Smooth muscle cell (in vitro differentiated cells): ENCODE measurements around the gene LLGL2. TPM values are rescaled to one million over a fixed set of nuclear protein-coding genes. Genes with fewer than 3 reads are reported as not detected.

Source experiments
- DNase-seq: peaks from one replicate; lab custom pipeline; 2025; ENCODE audit not compliant: unreplicated experiment; lab: John Stamatoyannopoulos, UW
- H2AFZ ChIP-seq: fragments of 200-600 bp; sonication (generic); 2 replicates; pipeline ENCODE4 v1.6.0; 2016; ENCODE audit warnings: antibody characterized with exemption, low read depth, mild to moderate bottlenecking
- H3F3A ChIP-seq: fragments of 200-600 bp; sonication (generic); 2 replicates; pipeline ENCODE4 v1.6.0; 2017; ENCODE audit warnings: antibody characterized with exemption, low read depth
- H3K27ac ChIP-seq: fragments of 200-600 bp; sonication (generic); 2 replicates; pipeline ENCODE4 v1.5.1; 2016; ENCODE audit warnings: low read depth, mild to moderate bottlenecking
- H3K27me3 ChIP-seq: fragments of 200-600 bp; sonication (generic); 2 replicates; pipeline ENCODE4 v1.6.1; 2016; ENCODE audit warnings: low read depth, mild to moderate bottlenecking
- H3K36me3 ChIP-seq: fragments of 200-600 bp; sonication (generic); 2 replicates; pipeline ENCODE4 v1.5.1; 2016; ENCODE audit warnings: low read depth
- H3K4me1 ChIP-seq: fragments of 200-600 bp; sonication (generic); 2 replicates; pipeline ENCODE4 v1.5.1; 2016; ENCODE audit warnings: low read depth
- H3K4me2 ChIP-seq: fragments of 200-600 bp; sonication (generic); 2 replicates; pipeline ENCODE4 v1.6.0; 2016; ENCODE audit warnings: mild to moderate bottlenecking
- H3K4me3 ChIP-seq: fragments of 200-600 bp; sonication (generic); 2 replicates; pipeline ENCODE4 v1.5.1; 2016; ENCODE audit warnings: mild to moderate bottlenecking
- H3K79me2 ChIP-seq: fragments of 200-600 bp; sonication (generic); 2 replicates; pipeline ENCODE4 v1.6.0; 2016; ENCODE audit warnings: low read depth, mild to moderate bottlenecking
- H3K9ac ChIP-seq: fragments of 200-600 bp; sonication (generic); 2 replicates; pipeline ENCODE4 v1.6.0; 2016; ENCODE audit warnings: low read depth
- H3K9me3 ChIP-seq: fragments of 200-600 bp; sonication (generic); replicated peaks from 2 replicates; pipeline ENCODE4 v1.5.1; 2016; ENCODE audit warnings: low read depth
- H4K20me1 ChIP-seq: fragments of 200-600 bp; sonication (generic); 2 replicates; pipeline ENCODE4 v1.6.0; 2016; ENCODE audit warnings: low read depth
- WGBS: methylation state at CpG from one replicate; pipeline ENCODE4 v1.1.7; 2016; ENCODE audit warnings: low lambda C conversion rate; 5-methylcytosine and 5-hydroxymethylcytosine counted together
- polyA plus RNA-seq: library from polyadenylated mRNA; unstranded; fragments of >200 nt; fragmentation: Nextera tagmentation; extraction: Ambion mirVana; gene quantifications from 2 replicates; pipeline ENCODE4 v1.2.1, GENCODE V29; 2016
- total RNA-seq: library from RNA; depleted of rRNA; stranded (reverse); fragments of >200 nt; gene quantifications from 2 replicates; pipeline ENCODE4 v1.2.3, GENCODE V29; 2014
- TF ChIP-seq, protein P1 (sequence below): fragments of 200-600 bp; sonication (generic); IDR thresholded peaks from 2 replicates; pipeline ENCODE4 v1.5.1; 2017; ENCODE audit warnings: borderline replicate concordance, mild to moderate bottlenecking, antibody characterized with exemption; ENCODE audit not compliant: insufficient read depth, poor library complexity, severe bottlenecking

Gene LLGL2
- total and polyA plus RNA-seq, 2 experiments from 2014 or later = 9.9 to 12.7 TPM

GRCh38 chr17:75500419-75501216, 24.9 kb upstream of the LLGL2 start:
- 98% methylated on average over 16 of the region's 17 CpGs for WGBS

GRCh38 chr17:75501378-75502071, 24.0 kb upstream of the LLGL2 start:
- Histone ChIP-seq H2AFZ (no peak overlapping the region), H3K27me3 (no peaks in the 10 kb centered on the region), H3K9ac (no peak overlapping the region), H3K4me2 (no peak overlapping the region), H3K9me3 (no peaks in the 10 kb centered on the region), H3K79me2 (no peaks in the 10 kb centered on the region), H3K27ac (no peak overlapping the region), H3K36me3 (no peaks in the 10 kb centered on the region), H4K20me1 (no peaks in the 10 kb centered on the region), H3K4me1 (no peaks in the 10 kb centered on the region), H3F3A (no peaks in the 10 kb centered on the region), H3K4me3 (no peak overlapping the region)
- 96% methylated on average over 21 of the region's 21 CpGs for whole genome bisulfite sequencing
- no peak for DNase-seq
- TF ChIP-seq, protein P1, sequence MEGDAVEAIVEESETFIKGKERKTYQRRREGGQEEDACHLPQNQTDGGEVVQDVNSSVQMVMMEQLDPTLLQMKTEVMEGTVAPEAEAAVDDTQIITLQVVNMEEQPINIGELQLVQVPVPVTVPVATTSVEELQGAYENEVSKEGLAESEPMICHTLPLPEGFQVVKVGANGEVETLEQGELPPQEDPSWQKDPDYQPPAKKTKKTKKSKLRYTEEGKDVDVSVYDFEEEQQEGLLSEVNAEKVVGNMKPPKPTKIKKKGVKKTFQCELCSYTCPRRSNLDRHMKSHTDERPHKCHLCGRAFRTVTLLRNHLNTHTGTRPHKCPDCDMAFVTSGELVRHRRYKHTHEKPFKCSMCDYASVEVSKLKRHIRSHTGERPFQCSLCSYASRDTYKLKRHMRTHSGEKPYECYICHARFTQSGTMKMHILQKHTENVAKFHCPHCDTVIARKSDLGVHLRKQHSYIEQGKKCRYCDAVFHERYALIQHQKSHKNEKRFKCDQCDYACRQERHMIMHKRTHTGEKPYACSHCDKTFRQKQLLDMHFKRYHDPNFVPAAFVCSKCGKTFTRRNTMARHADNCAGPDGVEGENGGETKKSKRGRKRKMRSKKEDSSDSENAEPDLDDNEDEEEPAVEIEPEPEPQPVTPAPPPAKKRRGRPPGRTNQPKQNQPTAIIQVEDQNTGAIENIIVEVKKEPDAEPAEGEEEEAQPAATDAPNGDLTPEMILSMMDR = no peak

More at GRCh38 chr17:75500419-75501216, 24.9 kb upstream of the LLGL2 start:
- Histone ChIP-seq H3K79me2 (no peaks in the 10 kb centered on the region), H3K27me3 (no peaks in the 10 kb centered on the region), H3K9ac (no peak overlapping the region), H3K36me3 (no peaks in the 10 kb centered on the region), H3K4me2 (no peak overlapping the region), H3K4me3 (no peak overlapping the region), H3K27ac (no peak overlapping the region), H4K20me1 (no peaks in the 10 kb centered on the region), H3K4me1 (no peaks in the 10 kb centered on the region), H2AFZ (no peak overlapping the region), H3F3A (no peaks in the 10 kb centered on the region), H3K9me3 (no peaks in the 10 kb centered on the region)
- TF ChIP-seq, protein P1 = no peak
- DNase-seq = no peak

- Histone ChIP-seq H3K9me3 (no peaks in the 10 kb centered on the region), H2AFZ (no peak overlapping the region), H4K20me1 (peaks cover 2% of the 10 kb centered on the region), H3K4me3 (no peak overlapping the region), H3K27ac (no peak overlapping the region), H3K27me3 (no peaks in the 10 kb centered on the region), H3K4me2 (no peak overlapping the region), H3K79me2 (no peaks in the 10 kb centered on the region), H3F3A (no peaks in the 10 kb centered on the region), H3K36me3 (no peaks in the 10 kb centered on the region), H3K4me1 (no peaks in the 10 kb centered on the region), H3K9ac (no peak overlapping the region)
- TF ChIP-seq, protein P1 = no peak
- WGBS = 96% methylated on average over 26 of the region's 40 CpGs
- DNase-seq = no peak
Measured at GRCh38 chr17:75502072-75502720, 23.3 kb upstream of the LLGL2 start.
